ENCODE measurements around the gene TRPM3. TPM values are rescaled to one million over a fixed set of nuclear protein-coding genes. Genes with fewer than 3 reads are reported as not detected.

Gene TRPM3
- total and polyA plus RNA-seq, 4 experiments from 2014 or later, result not detected

DNA sequence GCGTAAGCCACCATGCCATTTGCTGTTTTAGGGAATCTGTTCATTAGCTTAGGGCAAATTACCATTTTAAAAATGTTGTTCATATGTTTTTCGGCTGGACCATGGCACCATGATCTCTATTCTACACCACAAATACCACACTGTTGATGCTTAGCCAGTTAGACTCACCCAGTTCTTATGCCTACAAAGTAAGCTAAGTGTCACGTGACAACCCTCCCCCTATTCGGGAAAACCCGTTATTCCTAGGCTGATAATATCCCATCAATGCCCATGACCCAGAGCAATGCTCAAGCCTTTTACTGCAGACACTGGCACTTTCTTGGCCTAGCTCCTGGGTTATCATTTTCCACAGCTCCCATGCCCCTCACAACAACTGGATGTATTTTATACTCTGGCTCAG is 426.7 kb downstream of the TRPM3 start:
- no peak overlapping the region for H3K4me3 ChIP-seq (ENCODE audit: low read length in 2 of 2)
- H3K9me3 ChIP-seq (ENCODE audit: control insufficient read depth in 1 of 2, low read length in 2 of 2), result no peaks in the 10 kb centered on the region
- Mint-ChIP-seq H3K36me3 (no peaks in the 10 kb centered on the region), H3K27ac (no peak overlapping the region), H3K4me1 (no peaks in the 10 kb centered on the region), H3K4me3 (no peak overlapping the region), H3K27me3 (peaks cover 4 to 5% of the 10 kb centered on the region in 2 donors), H3K9me3 (no peaks in the 10 kb centered on the region)
- H3K27me3 ChIP-seq (ENCODE audit: insufficient read depth, low read length), result no peaks in the 10 kb centered on the region
- DNase-seq, result no peak
- ChIA-PET POLR2A (ENCODE audit: partially characterized antibody) (no interaction called here), CTCF (ENCODE audit: partially characterized antibody) (no interaction called here)
- no peaks in the 10 kb centered on the region for H3K36me3 ChIP-seq (ENCODE audit: insufficient read depth, low read length)
- H3K4me1 ChIP-seq (ENCODE audit: insufficient read depth, low read length), result no peaks in the 10 kb centered on the region
- intact Hi-C loops (cut with micrococcal nuclease), result no loop called here
- H3K27ac ChIP-seq (ENCODE audit: low read depth, low read length), result no peak overlapping the region

DNA sequence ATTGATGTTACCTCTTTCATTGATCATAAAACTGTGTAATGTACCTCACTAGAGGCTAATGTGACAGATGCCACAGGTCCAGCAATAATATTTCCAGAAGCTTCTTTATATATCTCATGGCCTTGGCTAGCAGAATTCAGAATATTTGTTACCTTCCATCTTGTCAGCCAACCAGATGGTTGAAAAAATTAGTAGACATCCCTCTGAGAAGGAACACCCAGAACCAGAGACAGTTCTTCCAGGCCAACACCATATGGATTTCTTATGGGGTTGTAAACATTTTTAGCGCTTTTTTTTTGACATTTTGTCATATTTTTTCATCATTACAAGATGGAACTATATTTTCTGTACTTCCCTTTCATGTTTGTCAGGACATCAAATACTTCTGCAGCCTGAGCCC is 428.2 kb downstream of the TRPM3 start:
- H3K4me1 Mint-ChIP-seq, result no peaks in the 10 kb centered on the region
- CTCF ChIA-PET (ENCODE audit: partially characterized antibody), result no interaction called here

DNA sequence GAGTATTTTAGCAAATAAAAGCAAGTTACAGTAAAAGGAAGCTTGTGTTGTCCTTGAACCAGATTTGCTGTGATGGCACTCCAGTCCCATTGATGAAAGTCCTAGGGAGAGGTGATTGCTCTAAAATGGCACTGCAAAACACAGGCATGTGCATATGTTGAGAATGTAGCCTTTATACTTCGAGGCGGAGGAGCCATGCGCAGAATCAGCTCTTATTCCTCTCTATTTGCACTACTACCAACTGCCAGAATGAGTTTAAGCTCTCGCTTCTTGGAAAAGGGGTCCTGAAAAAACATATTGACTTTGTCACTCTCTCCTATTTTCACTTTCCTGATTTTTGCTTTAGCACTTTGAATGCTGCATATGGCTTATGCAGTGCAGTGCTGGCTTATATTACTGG is 429.0 kb downstream of the TRPM3 start:
- H3K36me3 ChIP-seq (ENCODE audit: insufficient read depth, low read length), result no peaks in the 10 kb centered on the region
- H3K27me3 ChIP-seq (ENCODE audit: insufficient read depth, low read length), result no peaks in the 10 kb centered on the region
- no peak overlapping the region for H3K27ac ChIP-seq (ENCODE audit: low read depth, low read length)
- CTCF ChIA-PET (ENCODE audit: partially characterized antibody), result no interaction called here
- intact Hi-C loops (cut with micrococcal nuclease), result no loop called here
- no peak overlapping the region for H3K4me3 Mint-ChIP-seq
- H3K4me1 Mint-ChIP-seq, result no peaks in the 10 kb centered on the region
- no peaks in the 10 kb centered on the region for H3K9me3 ChIP-seq (ENCODE audit: control insufficient read depth in 1 of 2, low read length in 2 of 2)
- H3K27ac Mint-ChIP-seq, result no peak overlapping the region
- no peak overlapping the region for H3K4me3 ChIP-seq (ENCODE audit: low read length in 2 of 2)
- H3K36me3 Mint-ChIP-seq, result no peaks in the 10 kb centered on the region
- POLR2A ChIA-PET (ENCODE audit: partially characterized antibody), result no interaction called here
- H3K27me3 Mint-ChIP-seq, result peaks cover 10 to 15% of the 10 kb centered on the region in 2 donors
- no peaks in the 10 kb centered on the region for H3K9me3 Mint-ChIP-seq
- DNase-seq, result no peak
- H3K4me1 ChIP-seq (ENCODE audit: insufficient read depth, low read length), result no peaks in the 10 kb centered on the region

More for the DNA sequence above, 428.2 kb downstream of the TRPM3 start:
- no peak overlapping the region for H3K27ac ChIP-seq (ENCODE audit: low read depth, low read length)
- H3K4me1 ChIP-seq (ENCODE audit: insufficient read depth, low read length), result no peaks in the 10 kb centered on the region
- H3K9me3 ChIP-seq (ENCODE audit: control insufficient read depth in 1 of 2, low read length in 2 of 2), result no peaks in the 10 kb centered on the region
- H3K36me3 ChIP-seq (ENCODE audit: insufficient read depth, low read length), result no peaks in the 10 kb centered on the region
- Mint-ChIP-seq H3K4me3 (no peak overlapping the region), H3K27ac (no peak overlapping the region), H3K36me3 (no peaks in the 10 kb centered on the region), H3K27me3 (peaks cover 10 to 11% of the 10 kb centered on the region in 2 donors), H3K9me3 (no peaks in the 10 kb centered on the region)
- H3K27me3 ChIP-seq (ENCODE audit: insufficient read depth, low read length), result no peaks in the 10 kb centered on the region
- DNase-seq, result no peak
- H3K4me3 ChIP-seq (ENCODE audit: low read length in 2 of 2), result no peak overlapping the region
- intact Hi-C loops (cut with micrococcal nuclease), result no loop called here
- POLR2A ChIA-PET (ENCODE audit: partially characterized antibody), result no interaction called here

DNA sequence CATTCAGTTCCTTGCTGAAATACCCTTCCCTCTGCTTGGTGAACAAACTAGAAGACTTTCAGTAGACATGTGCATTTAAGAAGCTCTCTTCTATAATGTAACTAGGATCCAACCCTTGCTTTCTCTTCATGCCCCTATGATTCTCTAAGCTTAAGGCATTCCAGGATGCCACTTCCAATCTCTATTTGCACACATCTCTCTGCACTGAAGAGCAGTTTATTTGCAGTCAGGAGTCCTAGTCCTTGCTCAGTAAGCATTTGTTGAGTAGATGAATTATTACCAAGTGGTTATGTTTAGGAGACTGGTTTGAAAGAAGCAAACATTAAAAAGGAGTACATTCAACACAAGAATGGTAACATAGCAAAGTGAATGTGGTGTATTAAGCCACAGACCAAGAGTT is 432.7 kb downstream of the TRPM3 start:
- Histone ChIP-seq H3K4me3 (ENCODE audit: low read length in 2 of 2) (no peak overlapping the region), H3K27ac (ENCODE audit: low read depth, low read length) (no peak overlapping the region), H3K4me1 (ENCODE audit: insufficient read depth, low read length) (no peaks in the 10 kb centered on the region), H3K36me3 (ENCODE audit: insufficient read depth, low read length) (no peaks in the 10 kb centered on the region), H3K27me3 (ENCODE audit: insufficient read depth, low read length) (no peaks in the 10 kb centered on the region), H3K9me3 (ENCODE audit: control insufficient read depth in 1 of 2, low read length in 2 of 2) (no peaks in the 10 kb centered on the region)
- Mint-ChIP-seq H3K4me3 (no peak overlapping the region), H3K36me3 (no peaks in the 10 kb centered on the region), H3K4me1 (no peaks in the 10 kb centered on the region), H3K9me3 (no peaks in the 10 kb centered on the region), H3K27me3 (peaks cover 10 to 15% of the 10 kb centered on the region in 2 donors), H3K27ac (no peak overlapping the region)
- no peak for DNase-seq
- ChIA-PET POLR2A (ENCODE audit: partially characterized antibody) (no interaction called here), CTCF (ENCODE audit: partially characterized antibody) (no interaction called here)
- intact Hi-C loops (cut with micrococcal nuclease), result no loop called here

DNA sequence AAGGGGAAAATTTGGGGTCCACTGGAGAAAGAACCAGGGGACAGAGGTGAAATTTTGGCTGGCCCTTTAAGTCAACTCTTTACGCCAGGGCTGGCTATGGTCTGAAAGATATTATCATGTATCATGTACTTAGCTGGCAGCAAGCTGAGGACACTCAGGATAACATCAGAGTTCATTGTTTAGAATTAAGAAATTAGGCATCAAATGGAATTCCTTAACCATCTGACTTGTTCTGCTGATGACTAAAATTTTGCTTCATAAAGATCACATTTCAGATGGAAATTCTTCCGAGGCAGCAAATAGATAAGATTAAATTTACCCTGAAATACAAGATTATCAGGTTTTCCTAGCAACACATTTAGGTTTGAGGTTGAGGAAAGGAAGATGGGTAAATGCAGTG is 437.6 kb downstream of the TRPM3 start:
- H3K4me3 Mint-ChIP-seq, result no peak overlapping the region
- no peaks in the 10 kb centered on the region for H3K9me3 Mint-ChIP-seq
- H3K27me3 Mint-ChIP-seq, result peaks cover 5 to 9% of the 10 kb centered on the region in 2 donors
- ChIA-PET POLR2A (ENCODE audit: partially characterized antibody) (no interaction called here), CTCF (ENCODE audit: partially characterized antibody) (no interaction called here)
- Histone ChIP-seq H3K27me3 (ENCODE audit: insufficient read depth, low read length) (no peaks in the 10 kb centered on the region), H3K27ac (ENCODE audit: low read depth, low read length) (no peak overlapping the region), H3K4me3 (ENCODE audit: low read length in 2 of 2) (no peak overlapping the region), H3K4me1 (ENCODE audit: insufficient read depth, low read length) (no peaks in the 10 kb centered on the region), H3K9me3 (ENCODE audit: control insufficient read depth in 1 of 2, low read length in 2 of 2) (no peaks in the 10 kb centered on the region), H3K36me3 (ENCODE audit: insufficient read depth, low read length) (no peaks in the 10 kb centered on the region)
- DNase-seq, result no peak
- no peak overlapping the region for H3K27ac Mint-ChIP-seq
- H3K4me1 Mint-ChIP-seq, result no peaks in the 10 kb centered on the region
- intact Hi-C loops (cut with micrococcal nuclease), result no loop called here
- no peaks in the 10 kb centered on the region for H3K36me3 Mint-ChIP-seq

DNA sequence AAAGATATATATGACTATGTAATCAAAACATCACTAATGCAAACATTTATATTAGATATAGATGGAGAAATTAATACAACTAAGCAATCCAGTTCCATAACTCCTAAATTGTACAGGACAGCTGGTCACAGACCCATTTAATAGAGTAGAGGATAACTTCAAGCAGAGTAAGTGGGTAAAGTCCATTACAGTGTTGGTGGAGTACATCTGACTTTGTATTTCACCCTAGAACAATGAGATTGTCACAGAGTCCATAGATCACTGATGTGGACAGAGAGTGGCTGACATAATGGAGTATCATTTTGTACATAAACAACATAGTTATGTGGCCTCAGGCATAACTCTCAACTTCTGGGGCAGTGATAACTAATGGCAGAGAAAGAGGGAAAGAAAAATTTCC is 439.1 kb downstream of the TRPM3 start:
- no peaks in the 10 kb centered on the region for H3K36me3 Mint-ChIP-seq

DNA sequence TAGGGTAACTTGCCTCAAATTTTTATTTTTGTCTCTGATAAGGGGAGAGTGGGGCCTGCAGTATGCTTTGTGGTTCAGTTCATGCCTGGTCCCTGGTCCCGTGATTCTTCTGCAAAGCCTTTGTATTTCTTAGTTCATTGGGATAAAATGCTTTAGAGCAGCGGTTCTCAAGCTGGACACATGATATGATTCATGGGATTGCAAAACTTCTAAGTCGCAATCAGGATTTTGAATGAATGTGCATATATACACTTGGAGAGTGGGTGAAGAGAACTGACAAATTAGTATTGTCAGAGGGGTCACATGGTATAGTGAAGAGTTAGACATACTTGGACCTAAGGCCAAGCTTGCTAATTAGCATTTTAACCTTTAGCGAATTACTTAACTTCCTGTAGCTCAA is 441.6 kb downstream of the TRPM3 start:
- intact Hi-C loops (cut with micrococcal nuclease), result no loop called here
- Mint-ChIP-seq H3K4me3 (no peak overlapping the region), H3K36me3 (no peaks in the 10 kb centered on the region), H3K9me3 (no peaks in the 10 kb centered on the region), H3K27ac (no peak overlapping the region), H3K27me3 (no peaks in the 10 kb centered on the region), H3K4me1 (no peaks in the 10 kb centered on the region)
- H3K4me1 ChIP-seq (ENCODE audit: insufficient read depth, low read length), result no peaks in the 10 kb centered on the region
- H3K27me3 ChIP-seq (ENCODE audit: insufficient read depth, low read length), result no peaks in the 10 kb centered on the region
- no peak overlapping the region for H3K4me3 ChIP-seq (ENCODE audit: low read length in 2 of 2)
- no peak overlapping the region for H3K27ac ChIP-seq (ENCODE audit: low read depth, low read length)
- ChIA-PET CTCF (ENCODE audit: partially characterized antibody) (no interaction called here), POLR2A (ENCODE audit: partially characterized antibody) (no interaction called here)
- H3K36me3 ChIP-seq (ENCODE audit: insufficient read depth, low read length), result no peaks in the 10 kb centered on the region
- no peak for DNase-seq
- H3K9me3 ChIP-seq (ENCODE audit: control insufficient read depth in 1 of 2, low read length in 2 of 2), result no peaks in the 10 kb centered on the region

More for the DNA sequence above, 439.1 kb downstream of the TRPM3 start:
- Mint-ChIP-seq H3K27ac (no peak overlapping the region), H3K4me1 (no peaks in the 10 kb centered on the region), H3K9me3 (no peaks in the 10 kb centered on the region), H3K4me3 (no peak overlapping the region), H3K27me3 (no peaks in the 10 kb centered on the region)
- no peaks in the 10 kb centered on the region for H3K9me3 ChIP-seq (ENCODE audit: control insufficient read depth in 1 of 2, low read length in 2 of 2)
- CTCF ChIA-PET (ENCODE audit: partially characterized antibody), result no interaction called here
- H3K27ac ChIP-seq (ENCODE audit: low read depth, low read length), result no peak overlapping the region
- intact Hi-C loops (cut with micrococcal nuclease), result no loop called here
- DNase-seq, result no peak
- no peak overlapping the region for H3K4me3 ChIP-seq (ENCODE audit: low read length in 2 of 2)
- POLR2A ChIA-PET (ENCODE audit: partially characterized antibody), result no interaction called here
- no peaks in the 10 kb centered on the region for H3K4me1 ChIP-seq (ENCODE audit: insufficient read depth, low read length)
- H3K27me3 ChIP-seq (ENCODE audit: insufficient read depth, low read length), result no peaks in the 10 kb centered on the region
- no peaks in the 10 kb centered on the region for H3K36me3 ChIP-seq (ENCODE audit: insufficient read depth, low read length)

DNA sequence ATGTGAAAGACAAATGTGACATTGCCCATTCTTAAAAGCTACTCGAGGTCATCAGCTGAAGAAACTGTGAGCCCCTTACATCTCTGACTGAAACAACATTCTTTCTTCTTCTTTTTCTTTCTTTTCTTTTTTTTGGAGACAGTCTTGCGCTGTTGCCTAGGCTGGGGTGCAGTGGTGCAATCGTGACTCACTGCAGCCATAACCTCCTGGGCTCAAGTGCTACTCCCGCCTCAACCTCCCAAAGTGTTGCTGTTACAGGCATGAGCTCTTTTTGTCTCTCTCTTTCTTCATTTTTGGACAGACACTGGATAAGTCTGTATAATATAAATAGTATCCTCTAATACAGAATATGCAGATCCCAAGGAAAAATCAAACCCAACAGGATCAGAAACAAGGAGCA is 443.3 kb downstream of the TRPM3 start:
- H3K4me1 Mint-ChIP-seq, result no peaks in the 10 kb centered on the region
- intact Hi-C loops (cut with micrococcal nuclease), result no loop called here
- DNase-seq, result no peak
- CTCF ChIA-PET (ENCODE audit: partially characterized antibody), result interaction anchor here (1.0 to 1.7 kb wide), 3 partner anchors 12 to 51 kb away, joined by 4 read pairs; no protein-coding TSS in a partner anchor
- Histone ChIP-seq H3K27me3 (ENCODE audit: insufficient read depth, low read length) (no peaks in the 10 kb centered on the region), H3K9me3 (ENCODE audit: control insufficient read depth in 1 of 2, low read length in 2 of 2) (no peaks in the 10 kb centered on the region), H3K4me1 (ENCODE audit: insufficient read depth, low read length) (no peaks in the 10 kb centered on the region), H3K4me3 (ENCODE audit: low read length in 2 of 2) (no peak overlapping the region), H3K27ac (ENCODE audit: low read depth, low read length) (no peak overlapping the region), H3K36me3 (ENCODE audit: insufficient read depth, low read length) (no peaks in the 10 kb centered on the region)
- no peaks in the 10 kb centered on the region for H3K27me3 Mint-ChIP-seq
- no peaks in the 10 kb centered on the region for H3K36me3 Mint-ChIP-seq
- H3K4me3 Mint-ChIP-seq, result peak overlapping the region in 1 of 8 donors; percentile 37
- POLR2A ChIA-PET (ENCODE audit: partially characterized antibody), result no interaction called here
- H3K9me3 Mint-ChIP-seq, result no peaks in the 10 kb centered on the region
- no peak overlapping the region for H3K27ac Mint-ChIP-seq
